ENCODE results near the gene PITHD1. TPM values are rescaled to one million over a fixed set of nuclear protein-coding genes. Genes with fewer than 3 reads are reported as not detected.

The PITHD1 gene
- total and polyA plus RNA-seq, 2 donors (not counting 3 experiments of a cell fraction or from before 2014, with no cell fraction given): 35.8 to 43.1 TPM

GRCh38 chr1:23809751-23810171, 31.5 kb downstream of the PITHD1 start:
- H3K79me2 ChIP-seq (ENCODE audit: control insufficient read depth, insufficient read depth, low read length): no peaks in the 10 kb centered on the region
- DNase-seq (ENCODE audit: low read depth, low spot score): peak; percentile 74
- ChIA-PET CTCF (interaction anchor here (0.6 to 4.0 kb wide), 16 partner anchors 9 to 219 kb away, joined by 3 to 28 read pairs (median 8); partner anchors contain the start of genes GALE and HMGCL), POLR2A (no interaction called here)
- no peak for TF ChIP-seq EZH2 (IDR thresholded peaks at IDR 0.05; ENCODE audit: borderline replicate concordance, low read depth, low read length, severe bottlenecking)
- TF ChIP-seq MYC (IDR thresholded peaks at IDR 0.05; ENCODE audit: low read depth, low read length): no peak
- TF ChIP-seq JUN (IDR thresholded peaks at IDR 0.05; ENCODE audit: borderline replicate concordance, insufficient read depth, insufficient read length, low read depth): peak; percentile 44
- TF ChIP-seq CTCF (IDR thresholded peaks at IDR 0.05; ENCODE audit: extremely low read depth in 1 of 2, insufficient read depth in 1 of 2, low read depth in 1 of 2, low read length in 2 of 2): peak; percentile 88 to 91
- H3K4me2 ChIP-seq (ENCODE audit: insufficient read depth, low read length): no peak overlapping the region
- no peaks in the 10 kb centered on the region for H3K9me1 ChIP-seq (replicated peaks; ENCODE audit: control insufficient read depth, extremely low read depth, insufficient read depth, low read length)
- H3K36me3 ChIP-seq (ENCODE audit: control insufficient read depth in 2 of 2, extremely low read depth in 1 of 2, insufficient read depth in 2 of 2, low read length in 2 of 2): peaks cover 0 to 4% of the 10 kb centered on the region in 2 experiments
- dilution Hi-C loops (cut with MboI; ENCODE audit: extremely low pct_ligation_motif_present, low sequenced_read_pairs): no loop called here
- no peak overlapping the region for H3K4me3 ChIP-seq (replicated peaks in 1 of 3; ENCODE audit: insufficient read depth in 1 of 3, low read depth in 1 of 3, low read length in 3 of 3)
- peak; percentile 78 for FAIRE-seq
- no peak overlapping the region for H2AFZ ChIP-seq (ENCODE audit: low read depth, low read length)
- no peaks in the 10 kb centered on the region for H3K9me3 ChIP-seq (replicated peaks; ENCODE audit: control insufficient read depth, insufficient read depth, low read length)
- no peak overlapping the region for H3K9ac ChIP-seq (replicated peaks; ENCODE audit: extremely low read depth, insufficient read depth, low read length)
- no TSS peak for BruUV-seq (replicated peaks)
- no peaks in the 10 kb centered on the region for H4K20me1 ChIP-seq (replicated peaks; ENCODE audit: control insufficient read depth, extremely low read depth, insufficient read depth, low read length)
- no peaks in the 10 kb centered on the region for H3K27me3 ChIP-seq (ENCODE audit: control insufficient read depth in 2 of 2, insufficient read depth in 2 of 2, low read length in 2 of 2)
- intact Hi-C loops (cut with micrococcal nuclease): loop anchor here (1.0 to 5.0 kb wide), 7 partner anchors 16 to 303 kb away; partner anchors contain the start of genes FUCA1, HMGCL, MYOM3 and PNRC2
- H3K27ac ChIP-seq (ENCODE audit: insufficient read depth, low read depth, low read length): no peak overlapping the region
- H3K4me1 ChIP-seq (ENCODE audit: control insufficient read depth, extremely low read depth, insufficient read depth, low read length): no peaks in the 10 kb centered on the region
